PFSK-1 (cell line): ENCODE data around the gene ZBTB16.

Source experiments
- FOXP2 ChIP-seq: optimal IDR thresholded peaks from 2 replicates; pipeline ENCODE3; 2011; ENCODE audit warnings: borderline replicate concordance, control low read depth, inconsistent platforms; ENCODE audit not compliant: insufficient read depth; ENCODE audit errors: extremely low read length, extremely low read depth
- POLR2AphosphoS5 ChIP-seq: IDR thresholded peaks from 2 replicates; pipeline ENCODE4 v1.6.1; 2012; ENCODE audit warnings: low read depth, mild to moderate bottlenecking, control low read depth, low read length, moderate library complexity
- SIN3A ChIP-seq: IDR thresholded peaks from 2 replicates; pipeline ENCODE4 v1.6.1; 2012; ENCODE audit warnings: mild to moderate bottlenecking, low read length, moderate library complexity, borderline replicate concordance; ENCODE audit not compliant: insufficient read depth
- TAF1 ChIP-seq: IDR thresholded peaks from 2 replicates; pipeline ENCODE4 v1.6.1; 2012; ENCODE audit warnings: low read length, control low read depth, borderline replicate concordance; ENCODE audit not compliant: insufficient read depth
- TF ChIP-seq, protein P1 (sequence below), 2 experiments: IDR thresholded peaks; 2 replicates each; pipeline versions ENCODE4 v1.6.1 to v1.8.0; 2011 to 2012; ENCODE audit warnings: low read depth in 2 of 2, low read length in 2 of 2, control low read depth in 1 of 2, inconsistent platforms in 1 of 2, mild to moderate bottlenecking in 1 of 2, moderate library complexity in 1 of 2; ENCODE audit not compliant: insufficient read depth in 1 of 2

DNA sequence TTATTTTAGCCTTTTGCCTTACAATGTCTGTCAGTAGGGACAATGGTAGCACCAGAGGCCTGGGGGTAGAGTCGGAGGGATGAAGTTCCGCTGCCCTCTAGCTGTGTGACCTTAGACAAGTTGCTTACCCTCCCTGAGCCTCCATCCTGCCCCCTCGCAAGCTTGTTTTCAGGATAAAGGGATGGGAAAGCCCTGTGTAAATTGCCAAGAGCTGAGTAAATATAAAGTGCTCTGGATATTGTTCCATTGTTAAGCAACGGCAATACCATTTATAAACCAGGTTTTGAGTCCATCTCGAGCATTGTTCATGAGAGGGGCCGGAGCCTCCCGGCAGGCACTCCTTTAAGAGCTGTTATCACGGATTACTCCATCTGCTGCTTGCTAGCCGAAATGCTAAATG lies 72.9 kb downstream of the ZBTB16 start:
- TF ChIP-seq FOXP2 (no peak), POLR2AphosphoS5 (no peak), TAF1 (no peak), SIN3A (no peak)
- TF ChIP-seq, protein P1, sequence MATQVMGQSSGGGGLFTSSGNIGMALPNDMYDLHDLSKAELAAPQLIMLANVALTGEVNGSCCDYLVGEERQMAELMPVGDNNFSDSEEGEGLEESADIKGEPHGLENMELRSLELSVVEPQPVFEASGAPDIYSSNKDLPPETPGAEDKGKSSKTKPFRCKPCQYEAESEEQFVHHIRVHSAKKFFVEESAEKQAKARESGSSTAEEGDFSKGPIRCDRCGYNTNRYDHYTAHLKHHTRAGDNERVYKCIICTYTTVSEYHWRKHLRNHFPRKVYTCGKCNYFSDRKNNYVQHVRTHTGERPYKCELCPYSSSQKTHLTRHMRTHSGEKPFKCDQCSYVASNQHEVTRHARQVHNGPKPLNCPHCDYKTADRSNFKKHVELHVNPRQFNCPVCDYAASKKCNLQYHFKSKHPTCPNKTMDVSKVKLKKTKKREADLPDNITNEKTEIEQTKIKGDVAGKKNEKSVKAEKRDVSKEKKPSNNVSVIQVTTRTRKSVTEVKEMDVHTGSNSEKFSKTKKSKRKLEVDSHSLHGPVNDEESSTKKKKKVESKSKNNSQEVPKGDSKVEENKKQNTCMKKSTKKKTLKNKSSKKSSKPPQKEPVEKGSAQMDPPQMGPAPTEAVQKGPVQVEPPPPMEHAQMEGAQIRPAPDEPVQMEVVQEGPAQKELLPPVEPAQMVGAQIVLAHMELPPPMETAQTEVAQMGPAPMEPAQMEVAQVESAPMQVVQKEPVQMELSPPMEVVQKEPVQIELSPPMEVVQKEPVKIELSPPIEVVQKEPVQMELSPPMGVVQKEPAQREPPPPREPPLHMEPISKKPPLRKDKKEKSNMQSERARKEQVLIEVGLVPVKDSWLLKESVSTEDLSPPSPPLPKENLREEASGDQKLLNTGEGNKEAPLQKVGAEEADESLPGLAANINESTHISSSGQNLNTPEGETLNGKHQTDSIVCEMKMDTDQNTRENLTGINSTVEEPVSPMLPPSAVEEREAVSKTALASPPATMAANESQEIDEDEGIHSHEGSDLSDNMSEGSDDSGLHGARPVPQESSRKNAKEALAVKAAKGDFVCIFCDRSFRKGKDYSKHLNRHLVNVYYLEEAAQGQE (IDR thresholded peaks at IDR 0.05; ENCODE audit: insufficient read depth in 1 of 2, low read depth in 2 of 2, low read length in 2 of 2), result no peak
